ENCODE measurements around the gene RNF220.

- no peak for TF ChIP-seq EZH2 (IDR thresholded peaks at IDR 0.05)
- TF ChIP-seq POLR2AphosphoS5 (IDR thresholded peaks at IDR 0.05; ENCODE audit: borderline replicate concordance, low read depth, low read length) = no peak
These were observed 170.3 kb downstream of the RNF220 start for GRCh38 chr1:44575396-44575795.

Measured in SK-N-MC (cell line).